K562 (cell line): ENCODE results near the gene MGST3. TPM values are rescaled to one million over a fixed set of nuclear protein-coding genes. Genes with fewer than 3 reads are reported as not detected.
A peak's percentile ranks its signal among the peaks of the same experiment; 100 is the strongest.

Experiments used
- CBX8 ChIP-seq: fragments of 200-600 bp; sonication (generic); IDR thresholded peaks from 2 replicates; pipeline ENCODE4 v1.6.1; 2012; ENCODE audit warnings: borderline replicate concordance, mixed run types, low read depth, mild to moderate bottlenecking, moderate library complexity, mixed read lengths, low read length, control low read depth, inconsistent platforms; ENCODE audit not compliant: poor library complexity, severe bottlenecking; ENCODE audit errors: extremely low read depth
- CXXC5 ChIP-seq: fragments of 250-450 bp; sonication (Bioruptor Pico); IDR thresholded peaks from 2 replicates; pipeline ENCODE4 v1.8.0; 2022; ENCODE audit warnings: inconsistent platforms, mild to moderate bottlenecking, moderate library complexity
- HCFC1 ChIP-seq: IDR thresholded peaks from 2 replicates; pipeline ENCODE4 v1.6.1; 2012; ENCODE audit warnings: low read depth, low read length, improper control_type of control experiment
- MECOM ChIP-seq: fragments of 250-450 bp; sonication (Bioruptor Pico); IDR thresholded peaks from 2 replicates; pipeline ENCODE4 v1.8.0; 2022; ENCODE audit warnings: inconsistent platforms
- MYNN ChIP-seq, 2 experiments: sonication (generic); formaldehyde crosslinking in 1 of 2; IDR thresholded peaks; 2 replicates each; pipeline versions ENCODE4 v1.5.0 to v1.6.1; 2016 to 2020; ENCODE audit warnings: antibody characterized with exemption in 1 of 2, missing genetic modification reagents in 1 of 2
- OTX1 ChIP-seq: fragments of 450-650 bp; formaldehyde crosslinking; IDR thresholded peaks from 2 replicates; pipeline ENCODE4 v1.4.0; 2022; ENCODE audit warnings: mild to moderate bottlenecking
- POLR3G ChIP-seq: IDR thresholded peaks from 2 replicates; pipeline ENCODE4 v1.6.1; 2011; ENCODE audit not compliant: insufficient read length, insufficient replicate concordance; ENCODE audit errors: extremely low read depth
- SRSF3 ChIP-seq: fragments of 200-400 bp; formaldehyde crosslinking; IDR thresholded peaks from 2 replicates; pipeline ENCODE4 v1.6.1; 2016; ENCODE audit warnings: mild to moderate bottlenecking, low read length, moderate library complexity; ENCODE audit not compliant: insufficient read depth
- TCFL5 ChIP-seq: fragments of 250-450 bp; sonication (Bioruptor Pico); conservative IDR thresholded peaks from 2 replicates; pipeline ENCODE4 v1.6.1; 2021; ENCODE audit warnings: mild to moderate bottlenecking, moderate library complexity, matching md5 sums
- ZC3H11A ChIP-seq: IDR thresholded peaks from 2 replicates; pipeline ENCODE4 v1.6.1; 2012; ENCODE audit warnings: low read depth, low read length, improper control_type of control experiment
- ZNF175 ChIP-seq: fragments of 200-800 bp; sonication (Bioruptor generic); IDR thresholded peaks from 2 replicates; pipeline ENCODE4 v1.6.1; 2016; ENCODE audit warnings: low read depth, mild to moderate bottlenecking, missing genetic modification characterization, missing compliant biosample characterization
- polyA plus RNA-seq, 8 experiments: library from polyadenylated mRNA; depleted of rRNA in 4 of 8; stranded (reverse) in 5 of 8; unstranded in 3 of 8; fragments of >200 nt; fragmentation: Nextera tagmentation in 2 of 8; fragmentation: Illumina TruSeq in 1 of 8; extraction: Ambion mirVana in 2 of 8; extraction: Trizol in 1 of 8; gene quantifications; 2 replicates each; pipeline versions ENCODE4 v1.2.1 to v1.2.3, GENCODE V29; 2011 to 2014; ENCODE audit warnings: inconsistent platforms in 1 of 8, missing spikeins in 1 of 8
- total RNA-seq, 7 experiments: library from RNA; depleted of rRNA in 6 of 7; stranded (reverse); fragments of >200 nt in 6 of 7; fragmentation: Illumina TruSeq in 2 of 7; extraction: Trizol in 2 of 7; gene quantifications; 2 replicates each; pipeline versions ENCODE4 v1.2.1 to v1.2.3, GENCODE V29; 2011 to 2021; ENCODE audit warnings: low replicate concordance in 1 of 7
- TF ChIP-seq, protein P1 (sequence below), 2 experiments: fragments of 150-350 bp in 1 of 2; IDR thresholded peaks; 2 replicates each; pipeline ENCODE4 v1.6.1; 2012 to 2016; ENCODE audit warnings: low read depth in 2 of 2, low read length in 2 of 2, mild to moderate bottlenecking in 1 of 2, moderate library complexity in 1 of 2
- TF ChIP-seq, protein P2 (sequence below): fragments of 450-650 bp; IDR thresholded peaks from 2 replicates; pipeline ENCODE4 v1.6.1; 2016
- TF ChIP-seq, protein P3 (sequence below): fragments of 250-450 bp; sonication (Bioruptor Pico); IDR thresholded peaks from 2 replicates; pipeline ENCODE4 v1.5.0; 2020; ENCODE audit warnings: mild to moderate bottlenecking, borderline replicate concordance
- TF ChIP-seq, protein P4 (sequence below): fragments of 250-450 bp; sonication (Bioruptor Pico); IDR thresholded peaks from 2 replicates; pipeline ENCODE4 v1.8.0; 2022; ENCODE audit warnings: inconsistent platforms, mild to moderate bottlenecking, moderate library complexity, borderline replicate concordance
- TF ChIP-seq, protein P5 (sequence below): fragments of 250-450 bp; sonication (Bioruptor Pico); IDR thresholded peaks from 2 replicates; pipeline ENCODE4 v1.5.0; 2021

The MGST3 gene
- total and polyA plus RNA-seq, 9 of the 15 experiments (the other 6 are each of a cell fraction or from before 2014, with no cell fraction given): 70.7 to 287 (median 105) TPM

DNA sequence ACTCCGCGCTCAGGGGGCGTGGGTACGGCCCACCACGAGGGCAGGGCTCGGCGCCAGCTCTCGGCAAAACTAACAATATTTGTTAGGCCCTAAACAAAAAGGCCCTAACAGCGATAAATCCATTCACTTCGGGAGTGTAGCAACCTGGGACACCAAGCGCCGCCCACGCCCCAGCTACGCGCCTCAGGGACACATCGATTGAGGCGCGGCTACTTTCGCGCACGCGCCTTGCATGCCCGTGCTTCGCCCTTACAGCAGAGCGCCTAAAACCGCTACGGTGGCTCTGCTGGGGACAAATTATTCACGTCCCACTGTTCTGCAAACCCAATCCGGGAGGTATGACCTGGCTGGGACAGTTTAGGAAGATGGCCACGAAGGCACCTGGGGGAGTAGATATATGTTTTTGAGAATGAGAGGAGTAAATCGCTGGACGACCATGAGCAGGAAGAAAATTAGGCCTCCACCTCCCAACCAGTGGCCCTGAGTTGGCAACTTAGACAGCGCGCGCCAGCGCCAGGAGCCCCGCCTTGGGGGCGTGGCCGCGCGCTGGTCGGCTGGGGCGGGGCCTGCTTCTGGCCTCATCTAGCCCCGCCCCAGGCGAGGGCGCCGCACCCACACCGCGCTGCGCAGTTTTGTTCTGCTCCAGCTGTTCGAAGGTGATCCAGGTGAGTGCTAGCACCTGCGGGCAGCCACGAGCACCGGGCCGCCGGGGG is at the start of gene MGST3 (continued):
- TF ChIP-seq, protein P1, sequence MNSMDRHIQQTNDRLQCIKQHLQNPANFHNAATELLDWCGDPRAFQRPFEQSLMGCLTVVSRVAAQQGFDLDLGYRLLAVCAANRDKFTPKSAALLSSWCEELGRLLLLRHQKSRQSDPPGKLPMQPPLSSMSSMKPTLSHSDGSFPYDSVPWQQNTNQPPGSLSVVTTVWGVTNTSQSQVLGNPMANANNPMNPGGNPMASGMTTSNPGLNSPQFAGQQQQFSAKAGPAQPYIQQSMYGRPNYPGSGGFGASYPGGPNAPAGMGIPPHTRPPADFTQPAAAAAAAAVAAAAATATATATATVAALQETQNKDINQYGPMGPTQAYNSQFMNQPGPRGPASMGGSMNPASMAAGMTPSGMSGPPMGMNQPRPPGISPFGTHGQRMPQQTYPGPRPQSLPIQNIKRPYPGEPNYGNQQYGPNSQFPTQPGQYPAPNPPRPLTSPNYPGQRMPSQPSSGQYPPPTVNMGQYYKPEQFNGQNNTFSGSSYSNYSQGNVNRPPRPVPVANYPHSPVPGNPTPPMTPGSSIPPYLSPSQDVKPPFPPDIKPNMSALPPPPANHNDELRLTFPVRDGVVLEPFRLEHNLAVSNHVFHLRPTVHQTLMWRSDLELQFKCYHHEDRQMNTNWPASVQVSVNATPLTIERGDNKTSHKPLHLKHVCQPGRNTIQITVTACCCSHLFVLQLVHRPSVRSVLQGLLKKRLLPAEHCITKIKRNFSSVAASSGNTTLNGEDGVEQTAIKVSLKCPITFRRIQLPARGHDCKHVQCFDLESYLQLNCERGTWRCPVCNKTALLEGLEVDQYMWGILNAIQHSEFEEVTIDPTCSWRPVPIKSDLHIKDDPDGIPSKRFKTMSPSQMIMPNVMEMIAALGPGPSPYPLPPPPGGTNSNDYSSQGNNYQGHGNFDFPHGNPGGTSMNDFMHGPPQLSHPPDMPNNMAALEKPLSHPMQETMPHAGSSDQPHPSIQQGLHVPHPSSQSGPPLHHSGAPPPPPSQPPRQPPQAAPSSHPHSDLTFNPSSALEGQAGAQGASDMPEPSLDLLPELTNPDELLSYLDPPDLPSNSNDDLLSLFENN (IDR thresholded peaks at IDR 0.05; ENCODE audit: low read depth in 2 of 2, low read length in 2 of 2): no peak
- TF ChIP-seq, protein P2, sequence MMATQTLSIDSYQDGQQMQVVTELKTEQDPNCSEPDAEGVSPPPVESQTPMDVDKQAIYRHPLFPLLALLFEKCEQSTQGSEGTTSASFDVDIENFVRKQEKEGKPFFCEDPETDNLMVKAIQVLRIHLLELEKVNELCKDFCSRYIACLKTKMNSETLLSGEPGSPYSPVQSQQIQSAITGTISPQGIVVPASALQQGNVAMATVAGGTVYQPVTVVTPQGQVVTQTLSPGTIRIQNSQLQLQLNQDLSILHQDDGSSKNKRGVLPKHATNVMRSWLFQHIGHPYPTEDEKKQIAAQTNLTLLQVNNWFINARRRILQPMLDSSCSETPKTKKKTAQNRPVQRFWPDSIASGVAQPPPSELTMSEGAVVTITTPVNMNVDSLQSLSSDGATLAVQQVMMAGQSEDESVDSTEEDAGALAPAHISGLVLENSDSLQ: no peak
- TF ChIP-seq, protein P3, sequence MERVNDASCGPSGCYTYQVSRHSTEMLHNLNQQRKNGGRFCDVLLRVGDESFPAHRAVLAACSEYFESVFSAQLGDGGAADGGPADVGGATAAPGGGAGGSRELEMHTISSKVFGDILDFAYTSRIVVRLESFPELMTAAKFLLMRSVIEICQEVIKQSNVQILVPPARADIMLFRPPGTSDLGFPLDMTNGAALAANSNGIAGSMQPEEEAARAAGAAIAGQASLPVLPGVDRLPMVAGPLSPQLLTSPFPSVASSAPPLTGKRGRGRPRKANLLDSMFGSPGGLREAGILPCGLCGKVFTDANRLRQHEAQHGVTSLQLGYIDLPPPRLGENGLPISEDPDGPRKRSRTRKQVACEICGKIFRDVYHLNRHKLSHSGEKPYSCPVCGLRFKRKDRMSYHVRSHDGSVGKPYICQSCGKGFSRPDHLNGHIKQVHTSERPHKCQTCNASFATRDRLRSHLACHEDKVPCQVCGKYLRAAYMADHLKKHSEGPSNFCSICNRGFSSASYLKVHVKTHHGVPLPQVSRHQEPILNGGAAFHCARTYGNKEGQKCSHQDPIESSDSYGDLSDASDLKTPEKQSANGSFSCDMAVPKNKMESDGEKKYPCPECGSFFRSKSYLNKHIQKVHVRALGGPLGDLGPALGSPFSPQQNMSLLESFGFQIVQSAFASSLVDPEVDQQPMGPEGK (CRISPR knock-in tag): no peak
- TF ChIP-seq, protein P4, sequence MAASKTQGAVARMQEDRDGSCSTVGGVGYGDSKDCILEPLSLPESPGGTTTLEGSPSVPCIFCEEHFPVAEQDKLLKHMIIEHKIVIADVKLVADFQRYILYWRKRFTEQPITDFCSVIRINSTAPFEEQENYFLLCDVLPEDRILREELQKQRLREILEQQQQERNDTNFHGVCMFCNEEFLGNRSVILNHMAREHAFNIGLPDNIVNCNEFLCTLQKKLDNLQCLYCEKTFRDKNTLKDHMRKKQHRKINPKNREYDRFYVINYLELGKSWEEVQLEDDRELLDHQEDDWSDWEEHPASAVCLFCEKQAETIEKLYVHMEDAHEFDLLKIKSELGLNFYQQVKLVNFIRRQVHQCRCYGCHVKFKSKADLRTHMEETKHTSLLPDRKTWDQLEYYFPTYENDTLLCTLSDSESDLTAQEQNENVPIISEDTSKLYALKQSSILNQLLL (CRISPR knock-in tag): no peak
- no peak for TF ChIP-seq ZC3H11A
- TF ChIP-seq MECOM (CRISPR knock-in tag): 0 out of 2 replicates have a peak, but pooled peaks have one; percentile 28
- no peak for TF ChIP-seq OTX1
- no peak for TF ChIP-seq POLR3G
- TF ChIP-seq SRSF3: no peak
- TF ChIP-seq ZNF175 (CRISPR knock-in tag): 0 out of 2 replicates have a peak, but pooled peaks have one; percentile 31
- TF ChIP-seq HCFC1: peak; percentile 81
- no peak for TF ChIP-seq TCFL5 (CRISPR knock-in tag)
- no peak for TF ChIP-seq CBX8
- TF ChIP-seq, protein P5, sequence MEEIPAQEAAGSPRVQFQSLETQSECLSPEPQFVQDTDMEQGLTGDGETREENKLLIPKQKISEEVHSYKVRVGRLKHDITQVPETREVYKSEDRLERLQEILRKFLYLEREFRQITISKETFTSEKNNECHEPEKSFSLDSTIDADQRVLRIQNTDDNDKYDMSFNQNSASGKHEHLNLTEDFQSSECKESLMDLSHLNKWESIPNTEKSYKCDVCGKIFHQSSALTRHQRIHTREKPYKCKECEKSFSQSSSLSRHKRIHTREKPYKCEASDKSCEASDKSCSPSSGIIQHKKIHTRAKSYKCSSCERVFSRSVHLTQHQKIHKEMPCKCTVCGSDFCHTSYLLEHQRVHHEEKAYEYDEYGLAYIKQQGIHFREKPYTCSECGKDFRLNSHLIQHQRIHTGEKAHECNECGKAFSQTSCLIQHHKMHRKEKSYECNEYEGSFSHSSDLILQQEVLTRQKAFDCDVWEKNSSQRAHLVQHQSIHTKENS (CRISPR knock-in tag): no peak
- no peak for TF ChIP-seq MYNN (IDR thresholded peaks at IDR 0.05)
- TF ChIP-seq MYNN (CRISPR knock-in tag; IDR thresholded peaks at IDR 0.05): no peak
- peak; percentile 98 for TF ChIP-seq CXXC5 (CRISPR knock-in tag)
